ENCODE data around the gene CTXND1.

DNA sequence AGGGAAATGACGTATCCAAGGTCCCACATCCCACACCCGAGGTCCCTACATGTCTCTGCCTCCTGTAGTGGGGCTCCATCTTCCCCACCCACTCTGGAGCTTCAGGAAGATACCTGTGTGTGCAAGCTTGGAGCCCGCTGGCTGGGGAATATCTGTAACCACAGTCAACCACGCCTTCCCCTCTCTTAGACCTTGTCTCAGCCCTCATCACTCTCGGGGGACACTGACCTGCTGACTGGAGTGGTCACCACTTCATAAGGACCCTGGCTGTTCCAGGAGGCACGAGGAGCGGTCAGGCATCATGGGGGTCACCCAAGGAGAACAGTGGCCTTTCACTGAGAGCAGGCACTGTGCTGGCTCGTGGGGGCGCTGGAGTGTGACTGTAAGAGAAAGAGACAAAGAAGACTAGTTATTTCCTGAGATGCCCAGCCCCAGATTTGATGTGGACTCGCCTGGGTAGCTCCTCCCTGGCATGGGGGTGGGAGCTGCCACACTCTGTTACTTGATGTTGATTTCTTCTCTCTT, 48.6 kb downstream of the CTXND1 start:
- no peak for TF ChIP-seq POLR2A (IDR thresholded peaks at IDR 0.05)
- TF ChIP-seq, protein P1, sequence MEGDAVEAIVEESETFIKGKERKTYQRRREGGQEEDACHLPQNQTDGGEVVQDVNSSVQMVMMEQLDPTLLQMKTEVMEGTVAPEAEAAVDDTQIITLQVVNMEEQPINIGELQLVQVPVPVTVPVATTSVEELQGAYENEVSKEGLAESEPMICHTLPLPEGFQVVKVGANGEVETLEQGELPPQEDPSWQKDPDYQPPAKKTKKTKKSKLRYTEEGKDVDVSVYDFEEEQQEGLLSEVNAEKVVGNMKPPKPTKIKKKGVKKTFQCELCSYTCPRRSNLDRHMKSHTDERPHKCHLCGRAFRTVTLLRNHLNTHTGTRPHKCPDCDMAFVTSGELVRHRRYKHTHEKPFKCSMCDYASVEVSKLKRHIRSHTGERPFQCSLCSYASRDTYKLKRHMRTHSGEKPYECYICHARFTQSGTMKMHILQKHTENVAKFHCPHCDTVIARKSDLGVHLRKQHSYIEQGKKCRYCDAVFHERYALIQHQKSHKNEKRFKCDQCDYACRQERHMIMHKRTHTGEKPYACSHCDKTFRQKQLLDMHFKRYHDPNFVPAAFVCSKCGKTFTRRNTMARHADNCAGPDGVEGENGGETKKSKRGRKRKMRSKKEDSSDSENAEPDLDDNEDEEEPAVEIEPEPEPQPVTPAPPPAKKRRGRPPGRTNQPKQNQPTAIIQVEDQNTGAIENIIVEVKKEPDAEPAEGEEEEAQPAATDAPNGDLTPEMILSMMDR (IDR thresholded peaks at IDR 0.05): no peak

Data from uterus (tissue), 2 donors.